Inflammatory macrophage treated with lipopolysaccharide for 4 hours (primary cell): ENCODE measurements around the gene SLC41A2.
"Not testable (repeated sequence)": the region's sequence is repeated elsewhere in the genome, so short reads cannot be mapped to it uniquely, and the experiment has no call there.

Experiments
- DNase-seq: peaks from one replicate; pipeline ENCODE4 v3.0.0-alpha.2; 2020

Gene SLC41A2

DNA sequence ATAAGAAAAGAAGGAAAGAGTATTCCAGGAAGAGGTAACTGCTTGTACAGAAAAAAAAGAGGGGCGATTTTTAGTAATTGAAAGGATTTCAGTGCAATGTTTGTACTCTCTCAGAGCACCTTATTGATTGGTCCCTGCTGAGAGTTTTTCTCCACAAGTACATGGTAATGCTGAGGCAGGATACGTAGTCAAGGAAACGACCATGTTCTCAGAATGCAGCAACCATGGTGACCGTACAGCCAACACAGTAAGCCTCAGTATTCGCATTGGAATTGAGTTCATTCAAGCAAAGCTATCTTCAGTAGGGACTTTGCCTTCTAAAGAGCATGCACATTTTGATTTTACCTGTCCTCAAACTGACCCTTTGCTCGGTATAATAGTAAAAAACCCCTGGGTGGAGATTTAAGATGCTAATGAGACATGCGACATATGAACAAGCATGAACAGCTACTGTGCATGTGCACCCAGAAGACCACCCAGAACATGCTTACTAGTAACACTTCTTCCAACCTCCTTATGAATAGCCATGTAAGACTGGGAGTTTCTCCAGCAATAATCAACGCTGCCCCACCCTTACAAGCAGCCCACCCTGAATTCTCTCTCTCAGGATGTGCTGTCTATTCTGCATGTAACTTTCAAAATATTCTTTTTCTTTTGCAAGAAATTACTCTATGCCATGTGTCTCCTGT is 6.2 kb upstream of the SLC41A2 start:
- DNase-seq = no peak

GRCh38 chr12:104963757-104964156 is 5.7 kb upstream of the SLC41A2 start:
- no peak for DNase-seq

GRCh38 chr12:104960464-104960863 is 2.4 kb upstream of the SLC41A2 start:
- DNase-seq = no peak

GRCh38 chr12:104959335-104959841 is 1.3 kb upstream of the SLC41A2 start:
- DNase-seq = peak; percentile 69

- DNase-seq = no peak
Measured at GRCh38 chr12:104958805-104959334, 780 bp upstream of the SLC41A2 start.

DNA sequence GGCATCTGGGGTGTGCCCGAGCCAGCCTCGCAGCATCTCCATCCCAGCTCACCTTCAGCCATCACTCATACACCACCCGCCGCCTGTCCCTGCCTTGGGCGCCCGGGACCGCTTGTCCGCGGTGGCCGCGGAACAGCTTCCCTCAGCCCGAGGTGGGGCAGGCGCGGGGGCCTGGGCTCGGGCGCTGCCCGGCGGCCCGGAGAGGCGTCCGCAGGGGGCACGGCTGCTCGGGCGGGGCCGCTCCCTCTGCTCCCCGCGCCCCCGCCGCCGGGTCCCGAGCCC is 430 bp downstream of the SLC41A2 start:
- peak; percentile 19 for DNase-seq

GRCh38 chr12:104956870-104957718 is 996 bp downstream of the SLC41A2 start:
- peak; percentile 65 for DNase-seq

- DNase-seq = no peak
Measured at GRCh38 chr12:104955703-104956102, 2.4 kb downstream of the SLC41A2 start.

DNA sequence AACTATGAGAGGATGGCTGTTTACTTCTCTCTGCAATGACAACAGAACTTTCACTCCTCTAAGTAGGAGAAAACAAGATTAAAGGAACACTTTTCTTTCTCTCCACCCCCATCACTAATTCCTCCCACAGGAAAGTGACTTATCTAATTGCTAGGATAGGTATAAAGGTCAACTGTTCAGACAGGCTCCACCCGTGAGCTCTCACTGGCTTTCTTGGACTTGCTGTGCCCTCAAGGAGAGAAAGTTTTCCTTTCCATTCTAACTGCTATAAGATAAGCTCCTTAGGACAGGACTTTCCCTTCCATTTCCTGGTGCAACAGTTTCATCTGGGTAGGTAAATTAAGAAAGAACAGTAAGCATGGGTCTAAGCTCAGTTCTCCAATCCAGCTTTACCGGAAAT is 4.8 kb downstream of the SLC41A2 start:
- DNase-seq = no peak

GRCh38 chr12:104952816-104953215 is 5.3 kb downstream of the SLC41A2 start:
- DNase-seq = no peak

DNA sequence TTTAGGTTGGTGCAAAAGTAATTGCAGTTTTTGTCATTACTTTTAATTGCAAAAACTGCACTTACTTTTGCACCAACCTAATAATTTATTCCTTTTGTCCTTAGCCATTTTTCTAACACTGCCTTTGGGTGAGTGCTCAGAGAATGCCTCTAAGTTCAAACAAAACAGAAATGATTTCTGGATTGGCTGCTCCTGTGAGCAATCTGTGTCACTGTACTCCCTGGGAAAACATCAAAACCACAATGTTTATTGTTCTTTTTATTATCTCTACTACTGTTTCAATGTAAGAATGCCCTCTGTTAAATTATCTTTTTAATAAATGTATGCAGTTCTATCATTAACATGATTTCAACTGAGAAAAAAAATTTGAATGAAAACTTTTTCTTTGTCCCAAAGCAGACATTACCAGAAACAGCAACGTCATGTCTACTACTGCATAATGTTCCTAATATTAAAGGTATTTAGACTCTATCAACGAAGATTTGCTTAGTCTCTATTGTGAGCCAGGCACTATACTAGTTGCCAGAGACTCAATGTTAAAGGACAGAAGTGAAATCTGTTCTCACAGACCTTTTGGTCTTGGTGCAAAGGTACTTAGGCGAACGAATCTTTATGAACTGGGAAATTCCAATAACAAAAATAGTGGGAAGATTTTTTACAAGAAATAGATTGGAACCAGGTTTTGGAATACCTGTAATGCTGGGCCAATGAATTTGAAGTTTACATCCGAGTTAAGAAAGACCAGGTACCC is 6.2 kb downstream of the SLC41A2 start:
- DNase-seq = no peak

DNA sequence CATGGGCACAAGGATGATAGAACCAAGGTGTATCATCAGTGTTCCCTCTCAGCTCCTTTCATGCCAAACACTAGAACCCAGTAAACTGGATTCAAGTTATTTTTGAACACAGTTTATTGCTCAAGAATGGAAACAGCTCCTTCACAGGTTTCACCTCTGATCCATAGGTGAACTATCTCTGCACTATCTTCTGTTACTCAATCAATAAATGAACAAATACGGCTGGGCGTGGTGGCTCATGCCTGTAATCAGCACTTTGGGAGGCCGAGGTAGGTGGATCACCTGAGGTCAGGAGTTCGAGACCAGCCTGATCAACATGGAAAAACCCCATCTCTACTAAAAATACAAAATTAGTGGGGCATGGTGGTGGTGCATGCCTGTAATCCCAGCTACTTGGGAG is 9.4 kb downstream of the SLC41A2 start:
- not testable (repeated sequence) for DNase-seq

DNA sequence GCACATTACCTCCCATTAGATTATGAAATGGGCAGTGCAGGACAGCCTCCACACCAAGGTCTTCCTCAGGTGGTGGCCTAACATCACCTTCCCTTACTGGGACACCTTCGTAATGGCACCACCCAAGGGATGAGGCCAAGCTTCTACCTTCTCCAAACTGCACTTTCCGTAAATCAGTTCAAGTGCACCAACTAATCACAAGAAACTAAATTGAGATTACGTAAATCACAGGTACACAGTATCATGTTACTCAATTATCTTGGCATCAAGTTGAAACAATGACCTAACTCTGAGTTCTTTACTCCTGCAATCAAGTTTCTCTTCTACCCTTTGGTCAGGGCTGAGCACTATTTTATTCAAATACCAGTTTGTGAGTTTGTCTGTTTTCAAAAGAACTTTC is 13.8 kb downstream of the SLC41A2 start:
- no peak for DNase-seq

DNA sequence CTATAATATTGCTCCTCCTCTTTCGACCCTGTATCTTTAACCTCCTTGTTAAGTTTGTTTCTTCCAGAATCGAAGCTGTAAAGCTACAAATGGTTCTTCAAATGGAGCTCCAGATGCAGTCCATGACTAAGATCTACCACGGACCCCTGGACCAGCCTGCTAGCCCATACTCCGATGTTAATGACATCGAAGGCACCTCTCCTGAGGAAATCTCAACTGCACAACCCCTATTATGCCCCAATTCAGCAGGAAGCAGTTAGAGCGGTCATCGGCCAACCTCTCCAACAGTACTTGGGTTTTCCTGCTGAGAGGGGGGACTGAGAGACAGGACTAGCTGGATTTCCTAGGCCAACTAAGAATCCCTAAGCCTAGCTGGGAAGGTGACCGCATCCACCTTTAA is 14.7 kb downstream of the SLC41A2 start:
- not testable (repeated sequence) for DNase-seq

GRCh38 chr12:104942075-104942474 is 16.0 kb downstream of the SLC41A2 start:
- no peak for DNase-seq

DNA sequence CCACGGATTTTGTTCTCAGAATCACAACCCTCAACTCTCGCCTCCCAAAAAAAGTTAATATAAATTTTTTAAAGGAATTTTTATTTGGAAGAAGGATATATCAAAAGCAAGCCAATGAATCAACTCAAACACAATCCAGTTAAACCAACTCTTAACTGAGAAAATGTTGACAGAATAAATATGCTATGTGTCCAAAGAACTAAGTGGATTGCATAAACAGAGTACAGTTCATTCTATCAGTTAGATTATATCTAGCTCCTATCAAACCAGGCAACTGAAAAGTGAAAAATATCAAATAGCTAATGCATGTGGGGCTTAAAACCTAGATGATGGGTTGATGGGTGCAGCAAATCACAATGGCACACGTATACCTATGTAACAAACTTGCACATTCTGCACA is 16.6 kb downstream of the SLC41A2 start:
- no peak for DNase-seq

DNA sequence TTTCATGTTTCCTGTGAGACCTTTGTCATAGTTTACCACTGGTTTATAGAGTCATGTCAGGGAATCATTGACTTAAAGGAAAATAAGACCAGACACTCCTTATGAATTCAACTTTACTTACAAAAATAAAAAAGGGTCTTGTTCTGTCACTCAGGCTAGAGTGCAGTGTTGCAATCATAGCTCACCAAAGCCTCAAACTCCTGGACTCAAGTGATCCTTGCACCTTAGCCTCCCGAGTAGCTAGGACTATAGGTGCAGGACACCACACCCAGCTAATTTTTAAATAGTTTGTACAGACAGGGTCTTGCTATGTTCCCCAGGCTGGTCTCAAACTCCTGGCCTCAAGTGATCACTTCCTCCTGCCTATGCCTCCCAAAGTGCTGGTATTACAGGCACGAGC is 19.0 kb downstream of the SLC41A2 start:
- DNase-seq = no peak

DNA sequence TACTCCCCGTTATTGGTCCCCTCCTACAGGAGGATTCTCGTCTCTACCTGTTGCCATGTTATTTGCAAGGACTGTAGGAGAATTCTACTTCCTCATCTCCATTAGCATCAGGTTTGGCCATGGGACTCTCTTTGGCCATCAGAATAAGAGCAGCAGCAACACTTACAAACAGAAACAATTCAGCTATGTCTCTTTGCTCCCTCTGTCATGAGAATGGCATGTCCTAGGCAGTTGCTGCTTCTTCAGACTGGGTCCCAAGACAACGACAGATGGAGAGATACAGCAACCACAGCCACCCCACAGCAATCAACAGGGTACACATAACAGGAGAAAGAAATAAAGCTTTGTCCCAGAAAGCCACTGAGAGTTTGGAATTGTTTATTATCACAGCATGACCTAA is 19.7 kb downstream of the SLC41A2 start:
- DNase-seq = no peak

DNA sequence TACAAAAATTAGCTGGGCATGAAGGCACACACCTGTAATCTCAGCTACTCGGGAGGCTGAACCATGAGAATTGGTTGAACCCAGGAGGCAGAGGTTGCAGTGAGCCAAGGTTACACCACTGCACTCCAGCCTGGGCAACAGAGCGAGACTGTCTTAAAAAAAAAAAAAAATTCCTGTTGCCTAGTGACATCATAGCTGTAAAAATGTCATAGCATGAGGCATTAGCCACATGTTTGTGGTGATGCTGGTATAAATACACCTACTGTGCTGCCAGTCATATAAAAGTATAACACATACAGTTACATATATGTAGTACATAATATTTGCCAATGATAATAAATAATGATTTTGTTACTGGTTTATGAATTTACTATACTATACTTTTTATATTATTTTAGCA is 22.2 kb downstream of the SLC41A2 start:
- no peak for DNase-seq

- no peak for DNase-seq
Measured at GRCh38 chr12:104933778-104934177, 24.3 kb downstream of the SLC41A2 start.

DNA sequence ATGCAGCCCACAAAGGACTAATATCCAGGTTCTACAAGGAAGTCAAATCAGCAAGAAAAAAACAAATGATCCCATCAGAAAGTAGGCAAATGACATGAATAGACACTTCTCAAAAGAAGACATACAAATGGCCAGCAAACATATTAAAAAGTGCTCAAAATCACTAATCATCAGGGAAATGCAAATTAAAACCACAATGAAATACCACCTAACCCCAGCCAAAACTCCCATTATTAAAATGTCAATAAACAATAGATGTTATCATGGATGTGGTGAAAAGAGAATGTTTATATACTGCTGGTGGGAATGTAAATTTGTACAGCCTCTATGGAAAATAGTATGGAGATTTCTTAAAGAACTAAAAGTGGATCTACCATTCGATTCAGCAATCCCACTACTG is 25.0 kb downstream of the SLC41A2 start:
- DNase-seq = no peak

DNA sequence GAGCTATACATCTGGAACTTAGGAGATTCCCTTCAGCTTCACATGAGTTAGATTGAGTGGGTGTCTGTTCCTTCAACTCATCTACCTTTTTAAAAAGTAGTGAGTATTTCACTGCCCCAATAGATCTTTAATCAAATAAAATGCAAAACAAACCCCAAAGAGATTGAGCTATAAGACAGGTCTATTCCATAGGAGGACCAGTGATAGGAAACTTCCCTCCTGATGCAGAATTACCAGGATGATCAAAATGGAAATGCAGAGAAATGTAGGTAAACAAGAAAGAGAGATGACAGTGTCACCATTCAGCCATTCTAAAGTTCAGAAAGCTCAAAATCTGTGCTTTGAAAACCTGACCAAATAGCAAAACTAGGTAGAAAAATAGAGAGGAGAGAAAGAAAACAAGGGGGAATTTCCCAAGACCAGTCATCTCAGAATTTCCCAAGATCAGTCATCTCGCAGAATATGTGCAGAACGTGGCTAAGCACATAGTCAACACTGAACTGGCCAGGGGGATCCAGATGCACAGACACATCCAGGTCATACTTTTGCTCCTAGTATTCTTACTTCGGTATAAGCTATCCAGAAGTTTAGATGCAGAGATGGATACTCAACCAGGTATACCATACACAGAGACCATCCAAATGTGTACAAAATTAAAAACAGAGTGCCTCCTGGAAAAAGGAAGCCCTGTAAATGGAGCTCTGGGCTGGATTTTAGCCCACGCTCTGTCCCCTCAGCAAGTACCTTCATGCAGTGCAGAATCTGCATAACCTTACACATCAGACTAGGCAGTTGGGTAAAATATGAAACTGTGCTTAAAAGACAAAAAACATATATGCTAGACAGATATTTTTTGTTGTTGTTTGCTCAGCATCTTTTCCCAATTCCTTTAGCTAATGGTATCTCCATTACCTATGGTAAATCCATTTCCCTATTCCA is 27.4 kb downstream of the SLC41A2 start:
- peak; percentile 87 for DNase-seq
